C4-2B (cell line): ENCODE data around the gene NDUFA13.

ENCODE experiments used
- CTCF ChIP-seq: fragments of 450-650 bp; conservative IDR thresholded peaks from 2 replicates; pipeline ENCODE4 v1.5.1; 2017; ENCODE audit warnings: mild to moderate bottlenecking
- ZFX ChIP-seq: fragments of 450-650 bp; IDR thresholded peaks from 2 replicates; pipeline ENCODE4 v1.6.1; 2017

- TF ChIP-seq CTCF, result no peak
- TF ChIP-seq ZFX, result no peak
Observed at GRCh38 chr19:19544954-19545591, 29.0 kb downstream of the NDUFA13 start.
